ENCODE data around the gene TMEM120B.

- TF ChIP-seq CTCF (IDR thresholded peaks at IDR 0.05) (no peak), POLR2AphosphoS5 (IDR thresholded peaks at IDR 0.05) (no peak)
Observed at GRCh38 chr12:121780429-121780828, 67.9 kb downstream of the TMEM120B start.

All from breast epithelium (tissue), 3 donors.